Activated CD4-positive, CD25-positive, alpha-beta regulatory T cell treated with anti-CD3 and anti-CD28 coated beads, Interleukin-2, amount 50 U/mL, for 72 hours (primary cell): ENCODE measurements around the gene TGFBR2.
A peak's percentile ranks its signal among the peaks of the same experiment; 100 is the strongest.

Experiments
- DNase-seq: peaks from one replicate; pipeline ENCODE4 v3.0.0; 2021

Gene TGFBR2

GRCh38 chr3:30606301-30607031 is at the start of gene TGFBR2:
TGFBR2 (plus strand) TSS chr3:30606601; CDS start chr3:30606884, 283 bp downstream.
- peak; percentile 82 for DNase-seq

DNA sequence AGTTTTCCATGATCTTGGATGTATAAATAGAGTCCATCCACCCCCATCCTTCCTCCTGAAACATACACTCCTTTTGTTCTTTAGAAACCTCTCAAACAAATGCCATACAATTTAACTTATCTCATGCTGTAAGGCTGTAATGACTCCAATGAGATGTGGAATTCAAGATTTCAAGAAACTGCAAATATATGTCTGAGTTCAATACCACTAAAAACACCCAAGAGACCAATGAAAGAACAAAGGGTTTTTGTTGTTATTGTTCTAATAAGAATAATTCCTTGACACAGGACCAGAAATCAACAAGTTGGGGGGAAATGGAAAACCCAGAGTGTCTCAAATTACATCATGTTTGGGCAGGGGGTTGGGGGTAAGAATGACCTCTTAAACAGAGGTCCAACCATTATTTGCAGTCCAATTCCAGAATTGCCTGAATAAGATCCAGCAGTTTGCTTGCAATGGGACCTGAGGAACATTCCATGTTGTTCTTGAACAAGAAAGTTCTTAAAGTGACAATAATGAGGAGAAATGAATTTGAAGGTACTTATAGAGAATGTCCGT is 48.6 kb upstream of the TGFBR2 start:
- no peak for DNase-seq

GRCh38 chr3:30563956-30564355 is 42.4 kb upstream of the TGFBR2 start:
- no peak for DNase-seq

GRCh38 chr3:30567139-30567753 is 39.2 kb upstream of the TGFBR2 start:
- no peak for DNase-seq

DNA sequence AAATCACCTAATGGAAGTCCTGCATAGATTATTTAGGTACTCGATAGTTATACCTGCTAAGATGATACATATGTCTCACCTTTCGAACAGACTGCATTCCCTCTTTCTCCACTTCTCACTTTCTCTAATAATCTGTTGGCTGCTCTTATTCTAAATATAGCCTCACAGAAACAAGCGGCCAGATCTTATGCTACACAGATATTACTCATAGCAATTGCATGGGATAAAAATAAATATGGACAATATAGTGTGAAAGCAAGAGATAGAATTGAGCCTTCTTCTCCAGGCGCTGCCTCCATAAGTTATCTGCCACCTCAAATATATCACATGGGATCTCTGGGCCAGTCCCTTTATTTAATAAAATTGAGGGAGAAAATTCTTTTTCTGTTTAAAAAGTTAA is 29.5 kb upstream of the TGFBR2 start:
- DNase-seq = no peak

DNA sequence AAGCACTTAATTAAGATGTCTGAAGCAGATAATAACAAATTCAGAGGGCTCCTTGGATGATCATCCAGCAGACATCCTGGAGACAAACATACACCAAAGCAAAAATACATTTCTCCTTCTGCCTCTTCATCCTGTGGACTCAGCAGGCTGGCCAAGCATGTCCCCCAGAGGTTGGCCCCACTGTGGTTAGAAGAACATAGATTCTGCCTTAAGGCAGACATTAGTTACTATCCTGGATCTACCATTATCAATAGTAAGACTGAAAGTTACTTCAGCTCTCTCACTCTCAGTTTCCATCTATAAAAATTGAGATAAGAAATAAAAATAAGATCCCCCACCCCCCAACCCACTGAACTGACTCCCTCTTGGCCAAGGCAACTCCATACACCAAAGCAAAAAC is 28.6 kb upstream of the TGFBR2 start:
- no peak for DNase-seq

DNA sequence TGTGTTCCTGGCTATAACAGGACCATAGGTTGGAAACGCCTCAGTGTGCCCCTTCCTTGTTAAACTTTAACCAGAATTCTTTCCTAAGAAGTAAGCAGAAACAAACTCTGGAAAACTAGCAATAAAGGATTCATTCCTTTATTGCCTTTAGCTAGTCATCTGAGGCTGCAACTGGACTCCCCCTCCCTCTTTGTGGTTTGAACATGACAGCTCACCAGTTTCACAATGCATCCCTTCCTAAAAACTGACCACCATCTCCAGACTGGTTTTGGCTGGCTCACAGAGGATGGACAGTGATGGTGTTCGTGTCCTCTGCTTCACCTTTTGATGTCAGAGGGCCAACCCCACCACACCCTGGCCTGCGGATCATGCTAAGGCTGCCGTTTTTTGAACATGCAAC is 27.9 kb upstream of the TGFBR2 start:
- no peak for DNase-seq

DNA sequence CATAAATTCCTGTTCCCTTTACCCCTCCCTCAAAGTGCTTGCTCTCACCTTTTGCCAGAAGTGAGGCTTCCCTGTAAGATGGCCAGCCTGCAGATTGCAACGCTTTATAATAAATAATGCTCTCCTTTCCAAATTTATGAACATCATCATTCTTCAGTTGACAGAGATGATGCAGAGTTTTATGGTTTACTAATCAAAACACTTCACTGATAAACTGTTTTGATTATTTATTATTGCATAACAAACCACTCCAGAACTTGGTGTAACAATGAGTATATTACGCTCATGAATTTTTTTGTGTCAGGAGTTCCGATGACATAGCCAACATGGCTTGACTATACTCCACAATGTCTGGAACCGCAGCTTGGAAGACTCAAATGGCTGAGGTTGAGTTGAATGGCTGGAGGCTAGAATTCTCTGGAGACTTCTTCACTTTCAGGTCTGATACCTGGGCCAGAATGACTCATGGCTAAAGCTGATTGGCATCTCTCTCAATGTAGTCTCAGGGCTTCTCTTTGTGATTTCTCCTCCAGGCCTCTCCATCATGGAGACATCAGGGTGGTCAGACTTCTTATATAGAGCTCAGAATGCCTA is 27.3 kb upstream of the TGFBR2 start:
- no peak for DNase-seq

- DNase-seq = no peak
These were observed 25.3 kb upstream of the TGFBR2 start for GRCh38 chr3:30581067-30581585.

- no peak for DNase-seq
These were observed 24.4 kb upstream of the TGFBR2 start for GRCh38 chr3:30581982-30582381.

DNA sequence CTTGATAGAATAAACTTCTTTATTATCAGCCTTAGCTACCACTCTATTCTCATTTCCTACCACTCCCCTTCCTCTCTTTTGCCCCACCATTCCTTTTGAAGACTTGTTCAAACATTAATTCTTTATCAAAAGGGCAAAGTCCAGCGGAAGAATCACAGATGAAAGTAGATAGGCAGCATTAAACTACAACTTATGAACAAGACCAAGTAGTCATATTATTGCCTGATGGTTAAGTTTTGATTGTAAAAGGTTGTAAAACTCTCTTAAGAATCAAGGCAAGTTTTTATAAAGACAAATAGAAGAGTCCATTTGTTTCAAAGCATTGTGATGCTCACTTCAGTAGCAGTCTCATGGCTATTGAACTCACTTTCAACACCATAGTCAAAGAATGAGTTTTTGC is 22.4 kb upstream of the TGFBR2 start:
- no peak for DNase-seq

GRCh38 chr3:30585654-30586053 is 20.7 kb upstream of the TGFBR2 start:
- DNase-seq = no peak

- no peak for DNase-seq
These were observed 20.1 kb upstream of the TGFBR2 start for GRCh38 chr3:30586096-30586805.

DNA sequence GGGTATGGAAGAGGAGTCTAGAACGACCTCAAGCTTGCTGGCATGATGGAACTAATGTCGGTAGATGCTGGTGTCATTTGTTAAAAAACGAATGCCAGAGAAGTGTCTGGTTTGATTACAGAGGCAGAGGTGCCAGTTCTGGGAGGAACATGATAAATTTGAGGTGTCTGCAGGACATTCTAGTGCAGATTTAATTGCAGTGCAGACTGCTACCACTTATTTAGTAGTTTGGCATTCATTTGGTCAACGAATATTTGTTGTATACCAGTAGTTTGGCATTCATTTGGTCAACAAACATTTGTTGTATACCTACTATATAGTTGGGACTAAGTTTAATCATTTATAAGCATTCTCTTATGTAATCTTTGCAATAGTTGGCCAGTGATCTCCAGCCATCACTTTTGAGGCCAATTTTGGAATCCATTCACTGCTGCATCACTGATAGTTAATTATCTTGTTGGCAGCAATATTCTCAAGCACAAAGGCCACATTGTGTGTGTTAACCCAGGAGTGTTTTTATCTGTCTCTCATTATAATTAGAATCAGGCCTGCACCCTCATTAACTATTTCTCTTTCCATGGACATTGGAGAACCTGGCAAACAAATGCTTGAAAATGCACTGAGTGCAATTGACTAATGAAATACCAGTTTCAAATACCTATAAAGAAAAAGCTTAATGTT is 19.5 kb upstream of the TGFBR2 start:
- DNase-seq = no peak

GRCh38 chr3:30587904-30588303 is 18.5 kb upstream of the TGFBR2 start:
- no peak for DNase-seq

GRCh38 chr3:30596152-30596551 is 10.2 kb upstream of the TGFBR2 start:
- no peak for DNase-seq

DNA sequence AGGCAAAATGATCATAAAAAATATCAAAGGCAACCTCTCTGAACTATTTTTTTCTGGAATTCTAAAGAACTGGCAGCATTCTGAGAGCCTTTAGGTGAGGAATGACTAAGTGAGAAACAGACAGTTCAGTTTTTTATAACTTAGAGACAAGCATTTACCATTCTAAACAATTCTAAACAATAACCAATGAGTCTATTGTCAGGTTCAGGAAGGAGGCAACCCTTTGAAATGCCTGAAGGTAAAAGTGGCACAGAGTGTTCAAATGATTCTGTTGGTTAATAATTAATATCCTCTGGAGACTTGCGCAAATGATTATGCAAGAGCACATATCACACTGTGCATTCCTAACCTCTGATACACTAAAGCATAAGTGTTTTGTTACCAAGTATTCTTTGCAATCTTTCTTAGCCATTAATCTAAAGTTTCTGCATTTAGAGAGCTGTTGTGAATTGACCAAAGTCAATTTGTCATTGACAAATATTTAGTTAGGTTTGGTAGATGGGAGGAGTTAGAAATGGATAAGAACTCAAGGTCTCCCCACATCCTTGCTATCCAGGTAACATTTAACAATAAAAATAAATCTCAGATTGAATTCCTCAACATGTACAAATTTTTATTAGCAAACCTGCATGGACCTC is 9.2 kb upstream of the TGFBR2 start:
- DNase-seq = no peak

- DNase-seq = no peak
These were observed 8.6 kb upstream of the TGFBR2 start for GRCh38 chr3:30597769-30598134.

DNA sequence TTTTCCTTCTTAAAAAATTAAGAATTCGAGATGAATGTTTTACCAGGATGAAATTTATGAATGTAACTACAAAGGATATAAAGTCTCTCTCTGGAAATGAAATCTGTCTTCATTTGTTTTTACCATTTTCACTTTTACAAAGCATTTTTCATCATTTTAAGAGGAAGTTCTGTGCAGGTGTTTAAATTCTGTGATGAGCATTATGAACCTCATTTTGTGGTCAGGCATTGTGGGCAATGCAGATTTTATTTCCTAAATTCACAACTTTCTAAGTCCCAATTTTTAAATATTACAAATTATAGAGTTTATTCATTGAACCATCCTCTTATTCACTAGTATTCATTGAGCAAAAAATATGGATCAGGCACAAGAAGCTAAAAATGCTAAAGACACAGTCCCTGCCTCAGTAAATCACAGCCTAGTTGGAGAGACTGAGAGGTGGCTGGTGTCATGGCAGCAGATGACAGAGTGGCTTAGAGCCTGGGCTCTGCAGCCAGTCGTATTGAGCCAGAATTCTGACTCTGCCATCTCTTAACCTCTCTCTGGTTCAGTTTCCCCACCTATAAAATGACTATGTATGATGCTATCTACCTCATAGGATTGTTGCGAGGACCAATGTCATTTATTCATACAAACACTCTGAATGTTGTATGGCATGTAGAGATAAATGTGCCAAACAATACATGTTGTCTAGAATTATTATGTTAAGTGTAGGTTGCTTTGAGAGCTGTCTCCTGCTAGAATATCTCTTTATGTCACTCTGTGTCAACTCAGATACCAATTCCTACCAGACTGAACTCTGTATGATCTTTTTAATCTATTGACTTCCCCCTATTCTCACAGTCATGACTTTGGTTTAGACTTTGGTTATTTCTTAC is 7.5 kb upstream of the TGFBR2 start:
- DNase-seq = no peak

DNA sequence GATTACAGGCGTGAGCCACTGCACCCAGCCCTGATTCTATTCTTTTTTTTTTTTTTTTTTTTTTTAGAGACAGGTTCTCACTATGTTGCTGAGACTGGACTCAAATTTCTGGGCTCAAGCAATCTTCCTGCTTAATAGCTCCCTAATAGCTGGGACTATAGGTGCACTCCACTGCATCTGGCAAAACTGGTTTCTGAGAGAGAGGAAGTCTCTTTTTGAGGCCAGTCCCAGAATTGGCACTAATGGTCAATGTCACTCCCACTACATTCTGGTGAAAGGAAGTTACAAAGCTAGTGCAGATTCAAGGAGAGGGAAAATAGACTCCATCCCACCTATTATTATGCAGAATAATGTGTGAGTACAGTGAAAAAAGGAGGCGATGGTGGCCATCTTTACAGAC is 5.8 kb upstream of the TGFBR2 start:
- no peak for DNase-seq

GRCh38 chr3:30602946-30603345 is 3.5 kb upstream of the TGFBR2 start:
- no peak for DNase-seq
